Measurements from ENCODE around the gene ZFP42.

The ZFP42 gene

DNA sequence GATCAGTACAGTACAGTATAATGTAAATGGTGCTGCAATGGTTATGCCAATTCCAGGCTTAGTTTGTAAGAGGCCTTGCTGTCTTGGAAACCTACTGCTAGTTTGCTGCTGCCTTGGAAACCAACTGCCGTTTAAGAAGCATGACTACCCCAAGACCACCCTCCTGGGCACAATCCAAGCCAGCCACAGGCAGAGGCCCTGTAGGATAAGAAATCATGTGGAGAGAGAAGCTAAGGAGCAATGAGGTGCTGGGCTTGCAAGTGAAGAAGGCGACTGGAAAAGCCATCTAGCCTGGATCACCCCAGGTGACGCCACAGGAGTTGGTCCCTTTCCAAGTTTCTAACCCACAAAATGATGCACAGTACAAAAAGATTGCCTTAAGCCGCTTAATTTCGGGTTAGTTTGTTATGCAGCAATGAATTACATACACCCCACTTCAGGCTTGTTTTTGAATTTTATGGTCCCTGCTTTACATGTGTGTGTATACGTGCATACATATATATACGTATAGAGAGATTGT is 16.9 kb downstream of the ZFP42 start:
- DNase-seq (ENCODE audit: extremely low read depth, insufficient read length), result no peak
- Histone ChIP-seq H3K4me3 (replicated peaks; ENCODE audit: low read depth, low read length) (no peak overlapping the region), H3K27me3 (replicated peaks; ENCODE audit: control insufficient read depth, insufficient read depth, low read length) (no peaks in the 10 kb centered on the region), H3K36me3 (ENCODE audit: control insufficient read depth, insufficient read depth, low read length) (no peaks in the 10 kb centered on the region)
- TF ChIP-seq, protein P1, sequence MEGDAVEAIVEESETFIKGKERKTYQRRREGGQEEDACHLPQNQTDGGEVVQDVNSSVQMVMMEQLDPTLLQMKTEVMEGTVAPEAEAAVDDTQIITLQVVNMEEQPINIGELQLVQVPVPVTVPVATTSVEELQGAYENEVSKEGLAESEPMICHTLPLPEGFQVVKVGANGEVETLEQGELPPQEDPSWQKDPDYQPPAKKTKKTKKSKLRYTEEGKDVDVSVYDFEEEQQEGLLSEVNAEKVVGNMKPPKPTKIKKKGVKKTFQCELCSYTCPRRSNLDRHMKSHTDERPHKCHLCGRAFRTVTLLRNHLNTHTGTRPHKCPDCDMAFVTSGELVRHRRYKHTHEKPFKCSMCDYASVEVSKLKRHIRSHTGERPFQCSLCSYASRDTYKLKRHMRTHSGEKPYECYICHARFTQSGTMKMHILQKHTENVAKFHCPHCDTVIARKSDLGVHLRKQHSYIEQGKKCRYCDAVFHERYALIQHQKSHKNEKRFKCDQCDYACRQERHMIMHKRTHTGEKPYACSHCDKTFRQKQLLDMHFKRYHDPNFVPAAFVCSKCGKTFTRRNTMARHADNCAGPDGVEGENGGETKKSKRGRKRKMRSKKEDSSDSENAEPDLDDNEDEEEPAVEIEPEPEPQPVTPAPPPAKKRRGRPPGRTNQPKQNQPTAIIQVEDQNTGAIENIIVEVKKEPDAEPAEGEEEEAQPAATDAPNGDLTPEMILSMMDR (IDR thresholded peaks at IDR 0.05; ENCODE audit: insufficient read depth, low read length, poor library complexity, severe bottlenecking), result no peak

DNA sequence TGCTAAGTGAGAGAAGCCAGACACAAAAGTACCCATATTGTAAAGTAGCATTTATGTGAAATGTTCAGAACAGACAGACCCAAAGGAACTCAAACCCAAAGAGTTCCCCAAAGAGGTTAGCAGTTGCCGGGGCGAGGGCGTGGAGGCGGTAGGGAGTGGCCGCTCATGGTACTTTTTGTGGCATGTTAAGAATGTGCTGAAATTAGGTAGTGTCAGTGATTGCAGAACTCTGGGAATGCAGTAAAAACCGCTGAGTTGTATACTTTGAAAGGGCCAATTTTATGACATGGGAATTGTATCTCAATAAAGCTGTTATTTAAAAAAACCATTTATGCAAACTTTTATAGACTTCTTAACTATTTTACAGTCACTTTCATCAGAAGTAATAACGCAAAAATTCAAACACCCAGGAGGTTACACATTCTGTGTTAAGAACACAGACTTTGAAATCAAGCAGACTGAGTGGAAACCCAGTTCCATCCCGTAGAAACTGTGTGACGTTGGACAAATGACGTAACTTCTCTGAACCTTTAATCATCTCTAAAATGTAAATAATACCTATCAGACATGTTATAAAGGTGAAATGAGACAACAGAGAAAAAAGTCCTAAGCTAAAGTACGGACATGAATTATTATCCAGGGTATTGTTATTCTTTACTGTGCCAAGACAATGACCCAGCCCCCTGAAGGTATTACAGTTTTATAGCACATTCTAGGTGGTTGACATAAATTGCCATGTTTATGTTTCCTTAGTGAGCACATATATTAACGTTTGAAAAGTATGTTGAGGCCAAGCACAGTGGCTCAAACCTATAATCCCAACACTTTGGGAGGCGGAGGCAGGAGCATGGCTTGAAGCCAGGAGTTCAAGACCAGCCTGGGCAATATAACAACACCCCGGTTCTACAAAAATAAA is 19.7 kb downstream of the ZFP42 start:
- H3K27me3 ChIP-seq (replicated peaks; ENCODE audit: control insufficient read depth, insufficient read depth, low read length), result no peaks in the 10 kb centered on the region
- H3K4me3 ChIP-seq (replicated peaks; ENCODE audit: low read depth, low read length), result no peak overlapping the region
- no peak for DNase-seq (ENCODE audit: extremely low read depth, insufficient read length)
- TF ChIP-seq, protein P1 (IDR thresholded peaks at IDR 0.05; ENCODE audit: insufficient read depth, low read length, poor library complexity, severe bottlenecking), result no peak
- no peaks in the 10 kb centered on the region for H3K36me3 ChIP-seq (ENCODE audit: control insufficient read depth, insufficient read depth, low read length)

DNA sequence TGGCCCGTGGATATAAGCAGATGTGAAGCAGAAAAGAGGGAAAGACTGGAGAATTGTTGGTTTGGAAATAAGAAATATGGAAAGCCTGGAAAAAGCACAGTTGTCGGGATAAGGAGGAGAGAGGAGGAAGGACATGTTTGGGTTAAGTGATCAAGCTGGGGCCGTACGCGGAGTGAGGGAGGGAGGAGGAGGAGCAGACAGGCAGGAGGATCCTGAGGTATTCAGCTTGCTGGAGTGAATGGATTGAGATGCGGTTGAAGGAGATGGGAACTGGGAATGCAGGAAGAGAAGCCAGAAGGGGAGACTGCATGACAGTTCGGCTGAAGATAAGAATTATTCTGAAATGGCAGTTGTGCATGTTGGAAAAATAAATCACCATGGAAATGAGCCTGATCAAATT is 21.2 kb downstream of the ZFP42 start:
- no peak for DNase-seq (ENCODE audit: extremely low read depth, insufficient read length)
- Histone ChIP-seq H3K36me3 (ENCODE audit: control insufficient read depth, insufficient read depth, low read length) (no peaks in the 10 kb centered on the region), H3K4me3 (replicated peaks; ENCODE audit: low read depth, low read length) (no peak overlapping the region), H3K27me3 (replicated peaks; ENCODE audit: control insufficient read depth, insufficient read depth, low read length) (no peaks in the 10 kb centered on the region)
- TF ChIP-seq, protein P1 (IDR thresholded peaks at IDR 0.05; ENCODE audit: insufficient read depth, low read length, poor library complexity, severe bottlenecking), result no peak

DNA sequence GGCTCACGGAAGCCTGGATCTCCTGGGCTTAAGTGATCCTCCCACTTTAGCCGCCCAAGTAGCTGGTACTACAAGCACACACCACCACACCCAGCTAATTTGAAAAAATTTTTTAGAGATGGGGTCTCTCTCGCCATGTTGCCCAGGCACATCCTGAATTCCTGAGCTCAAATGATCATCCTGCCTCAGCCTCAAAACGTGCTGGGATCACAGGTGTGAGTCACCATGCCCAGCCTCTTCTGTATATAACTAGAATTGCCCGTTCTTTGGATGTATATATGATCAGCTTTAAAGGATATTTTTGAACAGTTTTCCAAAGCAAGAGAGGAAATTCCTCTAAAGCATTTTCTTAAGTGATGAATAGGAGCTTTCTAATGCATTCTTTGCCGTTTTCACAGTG is 22.7 kb downstream of the ZFP42 start:
- TF ChIP-seq, protein P1 (IDR thresholded peaks at IDR 0.05; ENCODE audit: insufficient read depth, low read length, poor library complexity, severe bottlenecking), result no peak
- H3K4me3 ChIP-seq (replicated peaks; ENCODE audit: low read depth, low read length), result no peak overlapping the region
- no peaks in the 10 kb centered on the region for H3K36me3 ChIP-seq (ENCODE audit: control insufficient read depth, insufficient read depth, low read length)
- DNase-seq (ENCODE audit: extremely low read depth, insufficient read length), result no peak
- no peaks in the 10 kb centered on the region for H3K27me3 ChIP-seq (replicated peaks; ENCODE audit: control insufficient read depth, insufficient read depth, low read length)

DNA sequence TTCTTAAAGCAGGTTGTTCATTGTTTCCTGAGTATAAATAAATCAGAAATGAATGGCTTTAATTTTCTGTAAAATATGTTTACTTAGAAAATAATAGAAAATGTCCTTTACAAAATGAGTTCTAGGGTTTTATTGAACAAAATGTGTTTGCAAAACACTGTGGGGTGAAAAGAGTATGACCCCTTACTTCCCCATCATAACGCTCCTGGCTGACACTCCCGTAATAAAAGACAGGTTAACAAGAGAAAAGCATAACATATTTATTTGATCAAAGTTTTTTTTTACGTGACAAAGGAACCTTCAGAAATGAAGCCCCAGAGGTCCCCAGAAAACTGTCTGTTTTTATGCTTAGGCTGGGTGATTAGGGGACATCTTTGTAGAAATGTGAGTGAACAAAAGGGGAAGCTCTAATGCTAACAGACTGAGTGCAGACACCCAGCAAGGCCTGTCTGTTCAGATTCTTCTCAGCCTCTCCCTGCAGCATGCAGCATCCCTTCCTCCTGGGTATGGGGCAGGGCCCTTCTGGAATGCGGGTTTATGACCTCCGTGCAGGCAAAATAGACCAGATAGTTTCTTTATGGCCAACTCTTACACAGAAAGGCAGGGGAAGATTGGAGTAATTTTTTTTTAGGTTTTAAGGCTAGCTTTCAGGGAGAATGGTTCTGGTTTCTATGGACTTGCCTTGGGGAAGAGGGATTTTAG is 26.1 kb downstream of the ZFP42 start:
- H3K36me3 ChIP-seq (ENCODE audit: control insufficient read depth, insufficient read depth, low read length), result no peaks in the 10 kb centered on the region
- TF ChIP-seq, protein P1 (IDR thresholded peaks at IDR 0.05; ENCODE audit: insufficient read depth, low read length, poor library complexity, severe bottlenecking), result no peak
- H3K4me3 ChIP-seq (replicated peaks; ENCODE audit: low read depth, low read length), result no peak overlapping the region
- DNase-seq (ENCODE audit: extremely low read depth, insufficient read length), result no peak
- H3K27me3 ChIP-seq (replicated peaks; ENCODE audit: control insufficient read depth, insufficient read depth, low read length), result no peaks in the 10 kb centered on the region
